Heart left ventricle (tissue), 16 donors: ENCODE measurements around the gene GPR50. TPM values are rescaled to one million over a fixed set of nuclear protein-coding genes. Genes with fewer than 3 reads are reported as not detected.

Source experiments
- ATAC-seq, 4 donors: fragments of 200-7000 bp; cut with Tn5 transposase; one replicate each; pipeline ENCODE4 v1.9.1; 2020 to 2022; ENCODE audit warnings: moderate library complexity in 4 of 4, mild to moderate bottlenecking in 3 of 4, moderate number of reproducible peaks in 1 of 4
- DNase-seq, 5 donors: peaks; one replicate each; pipeline ENCODE4 v3.0.0-alpha.2; 2020
- H3K27ac ChIP-seq, 12 donors: fragments of 200-600 bp; sonication (generic) in 4 of 12; one replicate each; pipeline versions ENCODE4 v1.5.0 to v1.8.0; 2016 to 2022; ENCODE audit warnings: mild to moderate bottlenecking in 2 of 12
- H3K27me3 ChIP-seq, 9 donors: fragments of 200-600 bp; sonication (generic) in 2 of 9; one replicate each; pipeline versions ENCODE4 v1.5.1 to v1.8.0; 2016 to 2022; ENCODE audit warnings: mild to moderate bottlenecking in 3 of 9
- H3K36me3 ChIP-seq, 9 donors: fragments of 200-600 bp; sonication (generic) in 2 of 9; one replicate each; pipeline versions ENCODE4 v1.5.0 to v1.8.0; 2018 to 2022; ENCODE audit warnings: mild to moderate bottlenecking in 2 of 9
- H3K4me1 ChIP-seq, 12 donors: fragments of 200-600 bp; sonication (generic) in 4 of 12; one replicate each; pipeline versions ENCODE4 v1.5.0 to v1.8.0; 2016 to 2022; ENCODE audit warnings: mild to moderate bottlenecking in 3 of 12
- H3K4me3 ChIP-seq, 12 donors: fragments of 200-600 bp; sonication (generic) in 4 of 12; one replicate each; pipeline versions ENCODE4 v1.5.0 to v1.8.0; 2017 to 2022; ENCODE audit warnings: mild to moderate bottlenecking in 9 of 12, moderate library complexity in 4 of 12
- H3K9me3 ChIP-seq, 12 donors: fragments of 200-600 bp; sonication (generic) in 4 of 12; one replicate each; pipeline versions ENCODE4 v1.5.0 to v1.8.0; 2016 to 2022; ENCODE audit warnings: mild to moderate bottlenecking in 1 of 12
- POLR2A ChIP-seq, 2 donors: fragments of 450-650 bp; IDR thresholded peaks; one replicate each; pipeline ENCODE4 v1.6.1; 2017; ENCODE audit warnings: antibody characterized with exemption in 2 of 2, mild to moderate bottlenecking in 2 of 2, moderate library complexity in 2 of 2
- WGBS, 4 donors: extraction: QIAGEN DNeasy Blood & Tissue Kit in 2 of 4; methylation state at CpG; one replicate each; pipeline versions ENCODE4 v1.1.5 to v1.1.7; 2013 to 2018; 5-methylcytosine and 5-hydroxymethylcytosine counted together
- intact Hi-C, 10 donors: fragments of 100-400 bp; cut with DNase I; formaldehyde crosslinking; loops; one replicate each; pipeline versions ENCODE4 v1.11.1 to v1.14.2; 2022
- microRNA-seq, 4 donors: library from miRNA; unstranded; fragments of <30 nt; microRNA quantifications; one replicate each; pipeline versions ENCODE4 to v1.2.0, GENCODE V29; 2017 to 2020
- polyA plus RNA-seq, 2 donors: library from polyadenylated mRNA; stranded (reverse); fragments of 200-250 nt; gene quantifications; one replicate each; pipeline ENCODE4 v1.2.3, GENCODE V29; 2013
- total RNA-seq, 9 donors: library from RNA; depleted of rRNA in 2 of 9; stranded (reverse); fragments of >200 nt in 2 of 9; fragmentation: NEBNext Ultra II Directional in 3 of 9; extraction: Animal tissue kit (Norgen Biotek cat#: 25700) in 3 of 9; gene quantifications; one replicate each; pipeline versions ENCODE4 v1.1.0 to v1.2.4, GENCODE V29; 2016 to 2023
- TF ChIP-seq, protein P1 (sequence below), 12 donors: fragments of 200-600 bp; sonication (generic) in 4 of 12; IDR thresholded peaks; one replicate each; pipeline versions ENCODE4 v1.5.0 to v1.8.0; 2018 to 2022; ENCODE audit warnings: antibody characterized with exemption in 12 of 12, mild to moderate bottlenecking in 5 of 12
- donor health status: ischemic (EF 13 %, LVEDD 7.1; RV severe dilation, severe dysfunction).
- donor health status: healthy with polysubstance abuse.
- donor health status: DM: no; HTN: yes; CAD: no.
- donor health status: DM: no; HTN: no; CAD: no.
- donor health status: ischemic (EF 25% LVEDD 6.9; RV normal size, moderate dysfunction).
- donor health status: ischemic (EF 25% LVEDD 5.7; RV mildly dilated, moderate dysfunction).
- donor health status: healthy.
- donor health status: DM: yes; HTN: yes; CAD: no.
- donor health status: ischemic (EF 35%, LVEDD 5.7; RV mildly dilated, moderate dysfunction).
- donor health status: nonischemic (EF 11% LVEDD 7.7; RV severe dilation, severe dysfunction).
- donor health status: DM: yes; HTN: yes; CAD: no.
- donor health status: PGD.
- donor health status: ischemic (EF 29% LVEDD 5.4; RV normal size, mild dysfunction).
- donor health status: nonischemic (EF 23%, LVEDD 6.1; RV moderate dilation, normal function).

GPR50 gene
- total and polyA plus RNA-seq, 11 donors, result not detected

DNA sequence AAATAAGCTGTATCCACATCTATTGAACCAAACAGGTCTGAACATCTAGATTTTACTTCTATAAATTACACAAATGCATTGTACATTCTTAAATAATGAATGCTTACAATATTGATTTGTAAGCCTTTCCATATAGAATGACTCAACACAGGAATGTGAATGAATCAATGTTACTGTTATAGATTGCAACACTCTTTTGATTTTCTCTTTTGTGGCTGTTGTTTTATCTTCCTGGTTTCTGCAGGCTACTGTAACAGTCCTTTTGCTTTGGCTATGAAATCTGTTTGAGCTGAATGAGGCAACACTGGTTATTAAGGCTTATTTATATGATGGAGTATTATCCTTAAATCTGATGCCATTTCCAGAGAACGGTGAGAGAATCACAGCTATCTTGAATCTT, 49.5 kb downstream of the GPR50 start:
- no peak overlapping the region for H3K4me3 ChIP-seq
- H3K27ac ChIP-seq, result no peak overlapping the region
- intact Hi-C loops, result no loop called here
- no peaks in the 10 kb centered on the region for H3K9me3 ChIP-seq
- no peaks in the 10 kb centered on the region for H3K4me1 ChIP-seq
- peaks cover 0 to 23% (median 0%) of the 10 kb centered on the region in 9 donors for H3K27me3 ChIP-seq
- WGBS, 4 donors, result 65 to 74% (median 72%) methylated on average over 1 of the region's 1 CpG
- no peak for ATAC-seq
- TF ChIP-seq, protein P1, sequence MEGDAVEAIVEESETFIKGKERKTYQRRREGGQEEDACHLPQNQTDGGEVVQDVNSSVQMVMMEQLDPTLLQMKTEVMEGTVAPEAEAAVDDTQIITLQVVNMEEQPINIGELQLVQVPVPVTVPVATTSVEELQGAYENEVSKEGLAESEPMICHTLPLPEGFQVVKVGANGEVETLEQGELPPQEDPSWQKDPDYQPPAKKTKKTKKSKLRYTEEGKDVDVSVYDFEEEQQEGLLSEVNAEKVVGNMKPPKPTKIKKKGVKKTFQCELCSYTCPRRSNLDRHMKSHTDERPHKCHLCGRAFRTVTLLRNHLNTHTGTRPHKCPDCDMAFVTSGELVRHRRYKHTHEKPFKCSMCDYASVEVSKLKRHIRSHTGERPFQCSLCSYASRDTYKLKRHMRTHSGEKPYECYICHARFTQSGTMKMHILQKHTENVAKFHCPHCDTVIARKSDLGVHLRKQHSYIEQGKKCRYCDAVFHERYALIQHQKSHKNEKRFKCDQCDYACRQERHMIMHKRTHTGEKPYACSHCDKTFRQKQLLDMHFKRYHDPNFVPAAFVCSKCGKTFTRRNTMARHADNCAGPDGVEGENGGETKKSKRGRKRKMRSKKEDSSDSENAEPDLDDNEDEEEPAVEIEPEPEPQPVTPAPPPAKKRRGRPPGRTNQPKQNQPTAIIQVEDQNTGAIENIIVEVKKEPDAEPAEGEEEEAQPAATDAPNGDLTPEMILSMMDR (IDR thresholded peaks at IDR 0.05), result no peak
- TF ChIP-seq POLR2A (IDR thresholded peaks at IDR 0.05), result no peak
- DNase-seq, result no peak
- H3K36me3 ChIP-seq, result no peaks in the 10 kb centered on the region

GRCh38 chrX:151226941-151227340, 50.6 kb downstream of the GPR50 start:
- WGBS, 4 donors, result 62 to 76% (median 71%) methylated on average over 9 of the region's 9 CpGs
- peaks cover 0 to 23% (median 0%) of the 10 kb centered on the region in 9 donors for H3K27me3 ChIP-seq
- TF ChIP-seq, protein P1 (IDR thresholded peaks at IDR 0.05), result no peak
- TF ChIP-seq POLR2A (IDR thresholded peaks at IDR 0.05), result no peak
- ATAC-seq (no peak), DNase-seq (no peak)
- intact Hi-C loops, result no loop called here
- H3K36me3 ChIP-seq, result no peaks in the 10 kb centered on the region
- H3K9me3 ChIP-seq, result no peaks in the 10 kb centered on the region
- no peak overlapping the region for H3K27ac ChIP-seq
- no peak overlapping the region for H3K4me3 ChIP-seq
- no peaks in the 10 kb centered on the region for H3K4me1 ChIP-seq

DNA sequence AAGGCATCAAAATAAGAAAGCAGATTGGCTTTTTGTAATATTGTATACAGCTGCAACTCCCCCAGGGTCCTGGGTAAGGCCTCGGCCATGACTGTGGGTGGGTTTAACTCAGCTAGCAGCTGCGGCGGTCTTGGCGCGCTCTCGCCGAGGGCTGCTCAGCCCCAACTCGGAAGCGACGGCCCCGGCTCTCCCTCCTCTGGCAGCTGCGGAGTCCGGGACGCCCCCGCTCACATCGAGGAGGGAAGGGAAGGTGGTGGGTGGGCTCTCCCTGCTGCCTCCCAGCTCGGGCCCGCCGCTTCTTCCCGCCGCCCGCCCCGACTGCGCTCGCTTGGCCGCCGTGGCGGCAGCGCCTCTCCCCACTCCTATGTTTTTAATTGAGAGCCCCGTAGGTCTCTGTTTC, 51.2 kb downstream of the GPR50 start:
- no peak for TF ChIP-seq POLR2A (IDR thresholded peaks at IDR 0.05)
- TF ChIP-seq, protein P1 (IDR thresholded peaks at IDR 0.05), result no peak
- 1 to 37% (median 20%) methylated on average over 7 to 26 of the region's 30 CpGs for WGBS, 4 donors
- no peak overlapping the region for H3K27ac ChIP-seq
- peaks cover 0 to 23% (median 0%) of the 10 kb centered on the region in 9 donors for H3K27me3 ChIP-seq
- no peaks in the 10 kb centered on the region for H3K9me3 ChIP-seq
- intact Hi-C loops, result no loop called here
- H3K4me3 ChIP-seq, result no peak overlapping the region
- DNase-seq (no peak), ATAC-seq (no peak)
- no peaks in the 10 kb centered on the region for H3K36me3 ChIP-seq
- no peaks in the 10 kb centered on the region for H3K4me1 ChIP-seq

DNA sequence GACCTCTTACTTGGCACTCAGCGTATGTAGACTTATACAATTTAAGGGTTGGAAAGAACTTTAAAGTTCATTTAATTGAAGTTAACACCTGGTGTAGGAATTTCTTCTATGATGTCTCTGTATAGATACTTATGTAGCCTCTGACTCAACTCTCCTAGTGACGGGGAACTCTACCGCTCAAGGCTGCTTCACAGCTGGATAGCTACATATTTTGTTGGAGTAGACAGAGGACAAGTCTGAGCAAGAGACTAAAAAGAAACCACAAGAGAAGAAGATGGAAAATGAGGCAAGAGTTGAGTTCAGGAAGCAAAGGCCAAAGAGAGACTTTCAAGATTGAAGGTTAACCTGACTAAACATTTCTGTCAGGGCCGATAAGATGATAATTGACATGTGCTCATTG, 52.6 kb downstream of the GPR50 start:
- H3K27ac ChIP-seq, result no peak overlapping the region
- DNase-seq (no peak), ATAC-seq (no peak)
- no peak for TF ChIP-seq POLR2A (IDR thresholded peaks at IDR 0.05)
- TF ChIP-seq, protein P1 (IDR thresholded peaks at IDR 0.05), result no peak
- WGBS, 4 donors, result 78 to 94% (median 86%) methylated on average over 4 of the region's 4 CpGs
- H3K27me3 ChIP-seq, result peaks cover 0 to 23% (median 0%) of the 10 kb centered on the region in 9 donors
- no peaks in the 10 kb centered on the region for H3K9me3 ChIP-seq
- no peak overlapping the region for H3K4me3 ChIP-seq
- intact Hi-C loops, result no loop called here
- no peaks in the 10 kb centered on the region for H3K36me3 ChIP-seq
- no peaks in the 10 kb centered on the region for H3K4me1 ChIP-seq

Small RNA genes within 50 kb of the gene (microRNA-seq; reads per million reads assigned to microRNA genes)
- gene MIR4330, result 0 reads per million in 4 donors

Other genes with a start within 250 kb of the GPR50 start
- gene HMGB3, start 193.2 kb upstream of the GPR50 start, total RNA-seq, result 10 to 100 TPM in 5 of 9 donors, 1 to 10 TPM in 4; 2.6 to 27.8 (median 10.4) TPM
- 10 to 100 TPM in 1 of 2 donors, 1 to 10 TPM in 1; 5.6 to 14.7 TPM for gene HMGB3, start 193.2 kb upstream of the GPR50 start, polyA plus RNA-seq
- gene VMA21, start 220.6 kb downstream of the GPR50 start, total RNA-seq, result 10 to 100 TPM; 13.9 to 25.8 (median 21.1) TPM
- 10 to 100 TPM in 1 of 2 donors, 1 to 10 TPM in 1; 5.7 to 12.4 TPM for gene VMA21, start 220.6 kb downstream of the GPR50 start, polyA plus RNA-seq